ENCODE measurements around the gene ST8SIA1. TPM values are rescaled to one million over a fixed set of nuclear protein-coding genes. Genes with fewer than 3 reads are reported as not detected.

The ST8SIA1 gene
- total RNA-seq, 1 donor from 2014 or later: 1.3 TPM

DNA sequence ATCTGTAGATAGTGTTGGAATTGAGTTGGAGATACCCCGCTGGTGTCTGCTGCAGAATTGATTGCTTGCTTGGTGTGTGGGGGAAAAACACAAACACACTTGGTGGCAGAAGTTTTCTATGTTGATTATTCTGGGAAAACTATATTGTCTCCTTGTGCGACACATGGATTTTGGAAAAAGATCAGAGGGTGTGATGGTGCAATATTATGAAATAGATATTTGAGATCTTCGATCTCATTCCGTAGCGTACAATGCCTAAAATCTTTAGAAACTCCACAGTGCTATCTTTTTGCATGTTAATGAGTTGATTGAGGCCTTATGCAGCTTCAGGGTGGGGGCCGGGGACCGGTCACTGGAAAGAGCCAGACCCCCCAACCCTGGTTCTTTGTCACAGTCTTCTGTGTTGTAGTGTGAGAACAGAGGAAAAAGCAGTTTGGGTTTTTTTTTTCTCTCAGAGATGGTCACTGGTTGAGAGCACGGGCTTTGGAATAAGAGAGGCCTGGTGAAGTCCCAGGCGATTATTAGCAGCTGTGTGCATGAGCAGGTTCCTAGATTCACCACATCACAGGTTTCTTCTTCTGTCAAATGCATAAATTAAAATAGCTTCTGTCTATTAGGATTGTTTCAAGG, 88.2 kb downstream of the ST8SIA1 start:
- Mint-ChIP-seq H3K36me3 (ENCODE audit: low read depth) (no peaks in the 10 kb centered on the region), H3K27me3 (ENCODE audit: low read depth) (peaks cover 2% of the 10 kb centered on the region), H3K27ac (no peak overlapping the region), H3K4me3 (ENCODE audit: low read depth) (no peak overlapping the region), H3K4me1 (ENCODE audit: low read depth) (no peaks in the 10 kb centered on the region), H3K9me3 (no peaks in the 10 kb centered on the region)
- DNase-seq (ENCODE audit: low spot score): no peak
- intact Hi-C loops (cut with micrococcal nuclease): no loop called here

DNA sequence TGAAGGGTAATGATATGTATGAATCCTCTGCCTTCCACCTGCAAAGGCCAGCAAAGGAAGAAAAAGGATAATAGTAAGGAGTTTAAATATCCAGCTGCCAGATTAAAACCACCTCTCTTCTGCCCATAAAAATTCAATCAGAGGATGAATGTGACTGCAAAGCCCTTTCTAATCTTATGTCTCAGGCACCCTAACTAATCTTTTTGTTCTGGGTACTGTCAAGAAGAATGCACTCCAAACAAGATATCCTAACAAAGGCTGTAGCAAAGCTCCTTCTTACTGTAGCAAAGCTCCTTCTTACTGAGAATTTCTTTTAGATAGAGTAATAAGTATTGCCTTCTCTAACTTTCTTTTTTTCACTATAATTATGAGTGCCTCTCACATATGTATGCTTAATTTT, 91.8 kb downstream of the ST8SIA1 start:
- H3K4me1 Mint-ChIP-seq (ENCODE audit: low read depth): no peaks in the 10 kb centered on the region
- DNase-seq (ENCODE audit: low spot score): no peak
- H3K27me3 Mint-ChIP-seq (ENCODE audit: low read depth): no peaks in the 10 kb centered on the region
- intact Hi-C loops (cut with micrococcal nuclease): no loop called here
- no peaks in the 10 kb centered on the region for H3K36me3 Mint-ChIP-seq (ENCODE audit: low read depth)
- no peak overlapping the region for H3K4me3 Mint-ChIP-seq (ENCODE audit: low read depth)
- H3K27ac Mint-ChIP-seq: no peak overlapping the region
- H3K9me3 Mint-ChIP-seq: no peaks in the 10 kb centered on the region

DNA sequence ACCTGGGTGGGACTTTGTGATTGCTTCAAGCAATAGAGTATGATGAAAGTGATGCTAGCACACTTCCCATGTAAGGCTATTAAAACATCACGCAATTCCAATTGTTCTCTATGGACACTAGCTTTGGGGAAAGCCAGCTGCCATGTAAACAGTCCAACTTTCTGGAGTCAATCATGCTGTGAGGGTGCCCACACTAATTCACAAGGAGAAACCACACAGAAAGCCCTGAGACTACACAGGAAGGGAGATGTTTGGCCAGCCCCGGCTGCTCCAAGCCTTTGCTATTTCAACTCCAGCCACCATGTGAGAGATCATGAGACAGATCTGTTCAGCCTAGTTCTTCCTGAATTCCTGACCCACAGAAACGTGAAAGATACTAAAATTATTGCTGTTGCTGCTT, 96.3 kb downstream of the ST8SIA1 start:
- H3K4me1 Mint-ChIP-seq (ENCODE audit: low read depth): no peaks in the 10 kb centered on the region
- DNase-seq (ENCODE audit: low spot score): no peak
- no peak overlapping the region for H3K27ac Mint-ChIP-seq
- H3K9me3 Mint-ChIP-seq: no peaks in the 10 kb centered on the region
- intact Hi-C loops (cut with micrococcal nuclease): no loop called here
- no peaks in the 10 kb centered on the region for H3K36me3 Mint-ChIP-seq (ENCODE audit: low read depth)
- no peak overlapping the region for H3K4me3 Mint-ChIP-seq (ENCODE audit: low read depth)
- H3K27me3 Mint-ChIP-seq (ENCODE audit: low read depth): no peaks in the 10 kb centered on the region

DNA sequence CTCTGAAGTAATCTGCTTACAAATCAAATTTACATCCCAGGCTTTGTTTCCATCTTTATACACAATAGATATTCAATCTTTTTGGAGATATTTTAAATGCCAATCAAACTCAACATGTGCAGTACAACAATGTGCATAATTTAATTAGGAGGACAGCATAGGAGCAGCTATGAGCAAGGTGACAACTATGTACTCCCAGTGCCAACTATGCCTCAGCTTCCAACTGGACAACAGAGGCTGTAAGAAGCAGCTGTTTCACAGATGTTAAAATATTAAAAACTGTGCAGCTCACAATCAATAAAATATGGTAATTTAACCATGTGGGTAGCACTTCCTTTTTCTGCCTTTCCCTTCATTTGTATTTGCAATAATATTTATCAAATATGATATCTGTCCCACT, 99.9 kb downstream of the ST8SIA1 start:
- Mint-ChIP-seq H3K9me3 (no peaks in the 10 kb centered on the region), H3K36me3 (ENCODE audit: low read depth) (no peaks in the 10 kb centered on the region), H3K4me3 (ENCODE audit: low read depth) (no peak overlapping the region), H3K4me1 (ENCODE audit: low read depth) (no peaks in the 10 kb centered on the region), H3K27me3 (ENCODE audit: low read depth) (no peaks in the 10 kb centered on the region), H3K27ac (no peak overlapping the region)
- no peak for DNase-seq (ENCODE audit: low spot score)
- intact Hi-C loops (cut with micrococcal nuclease): no loop called here

DNA sequence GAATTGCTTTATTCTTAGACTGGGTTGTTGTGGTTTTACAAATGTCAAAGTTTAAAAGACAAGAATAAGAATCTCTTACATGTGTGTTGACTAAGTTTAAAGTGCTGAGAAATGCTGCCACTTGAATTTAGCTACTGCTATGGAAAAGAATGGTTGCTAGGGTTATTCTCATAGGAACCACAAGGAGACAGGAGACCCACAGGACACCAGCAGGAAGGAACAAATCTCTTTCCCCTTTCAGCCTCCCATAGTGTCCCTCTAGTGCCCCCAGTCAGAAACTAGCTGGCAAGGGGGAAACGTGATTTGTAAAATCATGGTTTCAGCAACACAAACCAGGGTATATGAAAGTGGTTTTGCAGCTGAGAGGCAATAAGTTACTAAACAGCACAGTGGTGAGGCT, 102.7 kb downstream of the ST8SIA1 start:
- no peak for DNase-seq (ENCODE audit: low spot score)
- Mint-ChIP-seq H3K4me1 (ENCODE audit: low read depth) (no peaks in the 10 kb centered on the region), H3K9me3 (no peaks in the 10 kb centered on the region), H3K36me3 (ENCODE audit: low read depth) (no peaks in the 10 kb centered on the region), H3K27me3 (ENCODE audit: low read depth) (no peaks in the 10 kb centered on the region), H3K4me3 (ENCODE audit: low read depth) (no peak overlapping the region), H3K27ac (no peak overlapping the region)
- intact Hi-C loops (cut with micrococcal nuclease): no loop called here

DNA sequence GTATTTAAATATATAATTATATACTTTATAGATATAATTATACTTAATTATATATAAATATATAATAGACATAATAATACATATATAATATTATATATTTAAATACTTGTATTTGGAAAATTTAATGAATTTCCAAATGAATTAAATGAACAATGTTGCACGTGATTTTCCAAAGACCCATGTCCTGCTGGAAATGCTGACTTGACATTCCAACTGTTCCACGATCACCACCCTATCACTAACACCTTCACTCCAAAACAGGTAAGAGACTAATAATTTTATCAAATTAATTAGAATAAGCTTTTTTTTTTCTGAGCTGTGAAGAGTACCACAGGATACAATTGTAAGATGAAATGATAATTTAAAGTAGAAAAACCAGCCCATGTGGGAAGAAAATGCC, 103.4 kb downstream of the ST8SIA1 start:
- Mint-ChIP-seq H3K4me3 (ENCODE audit: low read depth) (no peak overlapping the region), H3K4me1 (ENCODE audit: low read depth) (no peaks in the 10 kb centered on the region), H3K27me3 (ENCODE audit: low read depth) (no peaks in the 10 kb centered on the region), H3K36me3 (ENCODE audit: low read depth) (no peaks in the 10 kb centered on the region), H3K9me3 (no peaks in the 10 kb centered on the region), H3K27ac (no peak overlapping the region)
- no peak for DNase-seq (ENCODE audit: low spot score)
- intact Hi-C loops (cut with micrococcal nuclease): no loop called here

DNA sequence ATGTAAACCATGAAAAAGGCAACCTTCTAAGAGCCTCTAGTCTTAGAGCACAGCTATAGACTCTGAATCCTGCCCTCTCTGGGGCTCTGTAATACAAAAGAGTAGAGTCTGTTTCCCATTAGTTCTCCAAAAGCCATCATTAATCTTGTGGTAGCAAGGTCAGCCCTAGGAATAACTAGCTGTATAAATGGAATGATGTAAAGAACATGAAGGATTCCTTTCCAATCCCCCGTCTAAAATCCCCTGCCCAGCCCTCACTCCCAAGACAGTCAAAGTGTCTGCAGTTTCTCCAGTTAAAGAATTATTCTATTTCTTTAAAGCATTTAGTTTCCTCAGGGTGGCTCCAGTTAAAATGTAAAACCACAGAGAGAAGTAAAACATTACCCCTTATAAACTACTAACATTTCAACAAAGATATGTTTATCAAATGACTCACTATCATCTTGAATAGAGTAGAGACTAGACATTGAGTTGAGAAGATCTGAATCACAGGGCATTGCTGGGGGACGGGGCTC, 104.2 kb downstream of the ST8SIA1 start:
- intact Hi-C loops (cut with micrococcal nuclease): no loop called here
- H3K9me3 Mint-ChIP-seq: no peaks in the 10 kb centered on the region
- no peak for DNase-seq (ENCODE audit: low spot score)
- H3K27ac Mint-ChIP-seq: no peak overlapping the region
- H3K4me3 Mint-ChIP-seq (ENCODE audit: low read depth): no peak overlapping the region
- H3K4me1 Mint-ChIP-seq (ENCODE audit: low read depth): no peaks in the 10 kb centered on the region
- H3K36me3 Mint-ChIP-seq (ENCODE audit: low read depth): no peaks in the 10 kb centered on the region
- H3K27me3 Mint-ChIP-seq (ENCODE audit: low read depth): no peaks in the 10 kb centered on the region

DNA sequence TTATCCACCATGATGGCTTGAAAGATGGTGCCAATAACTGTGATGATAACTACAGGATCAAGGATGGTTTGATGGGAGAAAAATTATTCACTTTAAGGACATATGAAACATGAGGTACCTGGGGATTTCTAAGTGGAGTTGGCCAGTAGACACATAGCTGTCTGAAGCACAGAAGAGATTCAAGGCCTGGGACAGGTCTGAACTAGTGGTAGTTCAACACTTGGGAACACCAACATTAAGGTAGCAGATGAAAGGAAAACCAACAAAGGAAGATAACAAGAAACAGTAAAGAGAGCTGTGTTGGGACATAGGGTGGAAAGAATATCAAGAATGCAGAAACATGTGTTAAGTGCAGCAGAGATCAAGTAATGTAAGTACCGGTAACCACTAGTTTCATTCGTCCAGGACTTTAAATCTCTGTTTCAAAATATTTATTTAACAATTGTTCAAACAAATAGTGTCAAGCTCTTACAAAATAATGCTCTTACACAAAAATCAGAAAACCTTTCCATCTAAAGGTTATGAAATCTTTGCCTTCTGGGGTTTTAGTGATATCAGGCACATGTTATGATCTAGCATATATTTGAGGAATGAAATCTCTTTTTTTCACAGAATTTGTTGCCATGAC, 104.7 kb downstream of the ST8SIA1 start:
- H3K27ac Mint-ChIP-seq: no peak overlapping the region

DNA sequence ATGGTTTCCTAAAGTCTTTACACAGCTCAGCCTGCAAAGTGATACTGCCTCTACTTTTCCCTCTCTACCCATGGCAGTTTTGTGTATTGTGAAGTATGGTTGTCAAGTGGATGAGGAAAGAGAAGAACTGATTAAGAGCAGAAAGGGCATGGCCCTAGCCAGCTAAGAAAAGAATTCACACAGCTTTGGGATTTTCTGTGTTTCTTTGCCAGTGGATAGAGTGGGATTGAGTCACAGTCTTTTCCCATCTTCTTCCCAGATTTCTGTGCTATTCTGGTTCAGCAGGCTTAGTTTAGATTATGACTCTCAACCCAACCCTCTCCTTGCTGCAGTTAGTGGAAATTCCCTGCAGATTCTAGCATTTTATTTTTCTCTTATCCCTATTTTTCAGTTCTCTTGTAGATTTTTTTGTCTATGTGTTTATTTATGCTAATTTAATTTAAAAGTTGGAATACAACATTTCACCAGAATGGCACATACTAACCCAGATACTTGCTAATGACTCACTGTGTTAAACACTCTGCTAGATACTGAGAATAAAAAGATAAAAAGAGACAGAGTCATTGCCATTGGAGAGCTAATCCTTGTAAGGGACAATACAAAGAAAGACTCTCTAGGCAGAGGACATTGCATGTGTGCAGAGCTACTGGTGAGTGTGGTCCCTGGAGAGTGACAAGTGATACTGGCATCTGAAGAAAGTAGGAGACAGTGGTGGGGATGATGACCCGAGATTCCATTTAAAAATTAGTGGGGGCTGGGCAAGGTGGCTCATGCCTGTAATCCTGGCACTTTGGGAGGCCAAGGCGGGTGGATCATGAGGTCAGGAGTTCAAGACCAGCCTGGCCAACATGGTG, 106.3 kb downstream of the ST8SIA1 start:
- no peaks in the 10 kb centered on the region for H3K9me3 Mint-ChIP-seq
- no peak overlapping the region for H3K4me3 Mint-ChIP-seq (ENCODE audit: low read depth)
- H3K36me3 Mint-ChIP-seq (ENCODE audit: low read depth): no peaks in the 10 kb centered on the region
- no peaks in the 10 kb centered on the region for H3K27me3 Mint-ChIP-seq (ENCODE audit: low read depth)
- no peak overlapping the region for H3K27ac Mint-ChIP-seq
- intact Hi-C loops (cut with micrococcal nuclease): no loop called here
- no peak for DNase-seq (ENCODE audit: low spot score)
- H3K4me1 Mint-ChIP-seq (ENCODE audit: low read depth): peaks cover 2% of the 10 kb centered on the region

More for the DNA sequence above, 104.7 kb downstream of the ST8SIA1 start:
- no peaks in the 10 kb centered on the region for H3K36me3 Mint-ChIP-seq (ENCODE audit: low read depth)
- H3K4me1 Mint-ChIP-seq (ENCODE audit: low read depth): peaks cover under 1% of the 10 kb centered on the region
- intact Hi-C loops (cut with micrococcal nuclease): no loop called here
- no peaks in the 10 kb centered on the region for H3K27me3 Mint-ChIP-seq (ENCODE audit: low read depth)
- no peak for DNase-seq (ENCODE audit: low spot score)
- H3K9me3 Mint-ChIP-seq: no peaks in the 10 kb centered on the region
- H3K4me3 Mint-ChIP-seq (ENCODE audit: low read depth): no peak overlapping the region

DNA sequence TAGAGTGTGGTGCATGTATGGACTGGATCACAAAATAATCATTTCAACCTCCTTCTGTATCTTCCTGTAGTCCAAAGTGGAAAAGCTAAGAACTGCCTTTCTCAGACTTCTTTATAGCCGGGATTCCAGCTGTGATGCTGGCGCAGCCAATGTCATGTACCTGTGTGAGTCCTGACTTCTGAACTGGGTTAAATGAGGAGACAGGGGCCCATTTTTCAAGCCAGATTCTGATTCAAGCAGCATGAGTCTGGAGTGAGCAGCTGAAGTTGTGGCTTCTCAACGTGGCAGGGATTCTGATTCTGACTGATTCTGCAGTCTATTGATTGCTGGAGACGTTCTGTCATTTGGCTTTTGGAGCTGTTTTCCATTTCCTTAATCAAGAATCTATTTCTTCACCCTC, 111.2 kb downstream of the ST8SIA1 start:
- intact Hi-C loops (cut with micrococcal nuclease): no loop called here
- Mint-ChIP-seq H3K27me3 (ENCODE audit: low read depth) (no peaks in the 10 kb centered on the region), H3K4me1 (ENCODE audit: low read depth) (peaks cover 2% of the 10 kb centered on the region)

DNA sequence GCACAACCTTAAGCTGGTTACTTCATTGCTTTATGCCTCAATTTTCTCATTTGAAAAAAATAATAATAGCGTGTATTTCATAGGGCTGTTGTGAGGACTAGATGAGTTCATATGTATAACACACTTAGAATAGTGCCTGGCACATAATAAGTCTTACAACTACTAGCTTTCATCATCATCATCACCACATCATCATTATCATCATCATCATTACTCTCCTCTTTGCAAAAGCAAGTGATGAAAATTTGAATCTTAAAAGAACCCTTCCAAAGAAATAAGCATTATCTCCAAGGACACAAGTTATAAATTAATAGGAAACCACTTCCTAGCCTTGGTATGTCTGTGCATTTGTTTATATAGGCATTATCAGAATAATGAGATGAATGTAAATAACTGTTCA, 117.0 kb downstream of the ST8SIA1 start:
- Mint-ChIP-seq H3K27me3 (ENCODE audit: low read depth) (no peaks in the 10 kb centered on the region), H3K4me1 (ENCODE audit: low read depth) (no peaks in the 10 kb centered on the region), H3K4me3 (ENCODE audit: low read depth) (no peak overlapping the region), H3K27ac (no peak overlapping the region), H3K36me3 (ENCODE audit: low read depth) (no peaks in the 10 kb centered on the region), H3K9me3 (no peaks in the 10 kb centered on the region)
- intact Hi-C loops (cut with micrococcal nuclease): no loop called here
- DNase-seq (ENCODE audit: low spot score): no peak

More for the DNA sequence above, 111.2 kb downstream of the ST8SIA1 start:
- Mint-ChIP-seq H3K36me3 (ENCODE audit: low read depth) (no peaks in the 10 kb centered on the region), H3K4me3 (ENCODE audit: low read depth) (no peak overlapping the region), H3K9me3 (no peaks in the 10 kb centered on the region), H3K27ac (no peak overlapping the region)
- DNase-seq (ENCODE audit: low spot score): no peak

DNA sequence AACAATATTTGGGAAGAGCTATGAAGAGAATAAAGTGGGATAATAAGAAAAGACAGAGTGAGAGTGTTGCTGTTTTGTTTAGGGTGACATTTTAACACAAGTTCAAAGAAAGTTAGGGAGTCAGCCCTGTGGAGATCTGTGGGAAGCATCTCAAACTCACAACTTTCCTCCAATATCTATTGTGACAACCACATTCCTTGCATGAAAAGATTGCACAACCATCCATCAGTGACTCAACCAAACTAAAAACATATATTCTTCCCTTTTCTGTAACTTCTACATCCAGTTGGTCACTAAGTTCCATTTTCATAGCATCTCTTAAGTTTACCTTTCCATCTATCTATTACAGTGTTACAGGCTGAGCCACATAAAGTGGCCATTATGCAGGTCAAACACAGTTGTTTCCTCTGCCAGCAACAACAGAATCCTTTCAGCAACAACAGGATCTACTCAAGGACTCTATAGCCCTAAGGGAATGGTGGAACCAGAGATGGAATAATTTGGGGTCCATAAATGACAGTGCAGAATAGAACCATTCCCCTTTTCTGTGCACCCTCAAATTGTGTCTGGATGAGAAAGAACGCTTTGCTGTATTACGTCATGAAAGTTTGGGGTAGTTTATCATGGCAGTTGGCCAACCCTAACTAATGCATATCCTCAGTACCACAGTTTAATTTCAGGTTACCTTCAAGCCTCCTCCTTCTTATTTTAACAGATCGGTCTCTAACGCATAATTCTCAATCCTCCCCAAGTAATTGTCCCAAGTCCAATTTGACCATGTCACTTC, 118.8 kb downstream of the ST8SIA1 start:
- no peaks in the 10 kb centered on the region for H3K9me3 Mint-ChIP-seq
- H3K4me3 Mint-ChIP-seq (ENCODE audit: low read depth): no peak overlapping the region
- H3K36me3 Mint-ChIP-seq (ENCODE audit: low read depth): no peaks in the 10 kb centered on the region
- H3K27ac Mint-ChIP-seq: no peak overlapping the region
- H3K4me1 Mint-ChIP-seq (ENCODE audit: low read depth): no peaks in the 10 kb centered on the region
- intact Hi-C loops (cut with micrococcal nuclease): no loop called here
- H3K27me3 Mint-ChIP-seq (ENCODE audit: low read depth): no peaks in the 10 kb centered on the region
- no peak for DNase-seq (ENCODE audit: low spot score)
